ENCODE results near the gene LRMDA.
"Not testable (repeated sequence)": the region's sequence is repeated elsewhere in the genome, so short reads cannot be mapped to it uniquely, and the experiment has no call there.

LRMDA gene

DNA sequence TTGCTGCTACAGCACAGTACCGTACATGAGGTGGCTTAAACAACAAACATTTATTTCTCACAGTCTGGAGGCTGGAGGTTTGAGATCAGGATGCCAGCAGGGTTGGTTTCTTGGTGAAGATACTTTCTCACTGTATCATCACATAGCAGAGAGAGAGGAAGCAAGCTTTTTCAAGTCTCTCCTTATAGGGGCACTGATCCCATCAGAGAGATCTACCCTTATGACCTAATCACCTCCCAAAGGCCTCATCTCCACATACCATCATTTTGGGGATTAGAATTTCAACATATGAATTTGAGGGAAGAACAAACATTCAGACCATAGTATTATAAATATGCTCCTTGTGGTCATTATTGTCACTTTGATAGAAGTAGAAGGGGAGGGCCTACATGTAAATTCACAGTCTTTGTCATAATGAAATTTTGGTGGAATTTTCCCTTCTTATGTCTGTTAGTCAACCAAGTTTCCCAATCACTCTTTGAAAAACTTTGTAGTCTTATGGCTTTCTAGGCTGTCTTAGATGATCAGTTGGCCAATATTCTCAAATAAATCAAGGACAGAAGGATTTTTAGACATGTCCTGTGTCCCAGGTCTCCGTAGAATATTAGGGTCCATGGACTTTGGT lies 606.2 kb downstream of the LRMDA start:
- DNase-seq: no peak

DNA sequence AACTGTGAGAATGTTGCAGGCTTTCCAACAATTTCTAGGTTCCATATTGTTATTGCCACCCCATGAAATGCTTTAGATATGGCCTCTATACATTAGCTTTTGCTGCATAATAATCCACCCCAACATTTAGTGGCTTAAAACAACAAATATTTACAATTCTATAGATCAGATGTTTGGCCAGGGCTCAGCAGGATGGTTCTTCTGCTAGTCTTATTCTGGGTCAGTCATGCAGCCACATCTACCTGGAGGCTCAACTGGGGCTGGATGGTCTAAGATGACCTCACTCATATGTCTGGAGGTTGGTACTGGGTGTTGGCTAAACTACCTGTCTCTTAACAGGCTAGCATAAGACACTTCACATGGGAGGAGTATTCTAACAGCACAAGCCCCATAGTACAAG lies 607.3 kb downstream of the LRMDA start:
- DNase-seq: no peak

DNA sequence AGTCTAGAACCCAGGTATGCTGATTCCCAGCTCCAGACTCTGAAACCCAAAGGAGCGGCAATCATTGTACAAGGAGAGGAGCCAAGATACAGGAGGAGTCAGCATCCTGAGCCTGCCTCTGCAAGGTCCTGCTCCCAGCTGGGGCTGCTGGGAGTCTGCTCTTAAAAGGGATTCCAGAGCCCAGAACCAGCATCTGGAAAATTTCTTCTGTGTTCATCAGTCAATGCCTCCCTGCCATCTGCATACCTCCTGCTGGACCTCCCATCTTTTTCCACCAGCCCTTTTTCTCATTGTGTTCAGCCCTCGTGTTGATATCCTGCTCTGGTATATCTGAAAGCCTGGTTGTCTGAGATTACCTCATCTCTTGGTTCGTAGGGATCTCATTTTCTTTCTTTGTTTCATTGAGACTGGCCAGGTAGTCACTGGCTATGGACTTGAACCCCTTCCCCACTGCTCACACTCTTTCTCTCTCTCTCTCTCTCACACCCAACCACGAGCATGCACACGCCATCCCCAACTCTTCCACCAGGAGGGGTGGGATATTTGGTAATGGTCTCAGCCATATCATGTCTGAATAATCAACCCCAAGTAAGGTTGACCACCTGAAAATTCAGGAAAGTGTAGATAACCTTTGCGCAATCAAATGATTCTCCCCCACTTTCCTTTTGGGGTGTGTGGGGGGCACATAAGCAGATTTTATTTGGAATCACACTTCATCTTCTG lies 608.8 kb downstream of the LRMDA start:
- DNase-seq: peak; percentile 8

DNA sequence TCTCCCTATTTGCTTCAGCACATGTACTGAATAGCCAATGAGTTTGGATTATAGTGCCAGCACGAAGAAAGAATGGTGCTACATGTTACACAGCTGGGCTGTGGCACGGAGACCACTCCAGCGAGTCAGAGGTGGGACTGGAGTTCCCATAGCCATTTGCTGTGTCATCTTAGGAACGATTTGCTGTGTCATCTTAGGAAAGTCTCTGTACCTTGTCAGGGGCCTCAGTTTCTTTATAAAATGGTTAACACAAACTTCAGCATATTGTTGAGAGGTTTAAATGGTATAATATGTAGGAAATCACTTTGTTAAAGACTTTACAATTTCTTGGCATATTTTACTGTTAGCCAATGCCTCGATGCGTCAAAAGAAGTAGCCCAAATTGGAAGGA lies 609.4 kb downstream of the LRMDA start:
- DNase-seq: no peak

DNA sequence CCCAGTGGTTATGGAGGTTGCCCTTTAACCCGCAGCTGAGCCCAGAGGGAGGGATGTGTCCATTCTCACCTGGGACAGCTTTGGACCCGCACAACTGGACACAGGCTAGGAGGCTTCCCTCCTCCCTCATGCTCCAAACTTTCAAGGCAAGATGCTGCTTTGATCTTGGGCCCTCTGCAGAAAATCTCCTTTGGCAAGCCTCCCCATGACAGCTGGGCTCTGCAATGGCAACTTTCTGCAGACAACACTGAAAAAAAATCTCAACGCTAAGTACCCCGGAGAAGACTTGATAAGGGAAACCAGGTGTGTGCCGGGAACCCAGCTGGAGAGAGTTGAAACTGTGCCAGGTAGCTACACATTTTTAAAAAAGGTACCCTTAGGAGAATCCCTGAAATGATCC lies 610.1 kb downstream of the LRMDA start:
- peak; percentile 88 for DNase-seq

DNA sequence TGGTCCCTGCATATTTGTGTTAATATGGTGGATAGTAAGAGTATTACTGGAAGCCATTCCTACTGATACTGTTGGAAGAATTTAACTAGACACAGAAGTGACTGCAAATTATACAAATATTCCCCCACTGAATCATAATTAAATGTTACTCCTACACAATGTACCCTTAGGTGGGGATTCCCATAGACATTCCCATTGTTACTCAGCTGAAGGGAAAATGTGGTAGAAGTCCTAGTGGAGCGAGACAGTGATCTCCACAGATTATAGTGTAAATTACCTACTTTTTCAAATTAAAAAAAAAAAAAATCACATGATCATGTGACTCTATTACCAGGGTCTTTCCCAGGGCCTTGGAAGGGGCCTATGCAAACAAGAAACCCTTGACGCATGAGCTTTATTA lies 611.8 kb downstream of the LRMDA start:
- no peak for DNase-seq

DNA sequence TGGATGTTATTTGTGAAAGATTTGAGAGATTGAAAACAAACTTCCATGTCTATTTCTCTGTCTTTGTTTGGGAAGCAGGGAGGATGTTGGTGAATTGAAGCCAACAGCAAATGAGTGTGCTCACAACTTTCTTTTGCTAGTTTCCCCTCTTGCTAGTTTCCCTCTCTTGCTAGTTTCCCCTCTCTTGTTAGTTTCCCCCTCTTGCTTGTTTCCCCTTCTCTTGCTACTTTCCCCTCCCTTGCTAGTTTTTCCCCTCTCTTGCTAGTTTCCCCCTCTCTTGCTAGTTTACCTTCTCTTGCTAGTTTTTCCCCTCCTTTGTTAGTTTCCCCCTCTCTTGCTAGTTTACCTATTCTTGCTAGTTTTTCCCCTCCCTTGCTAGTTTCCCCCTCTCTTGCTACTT lies 613.3 kb downstream of the LRMDA start:
- no peak for DNase-seq

DNA sequence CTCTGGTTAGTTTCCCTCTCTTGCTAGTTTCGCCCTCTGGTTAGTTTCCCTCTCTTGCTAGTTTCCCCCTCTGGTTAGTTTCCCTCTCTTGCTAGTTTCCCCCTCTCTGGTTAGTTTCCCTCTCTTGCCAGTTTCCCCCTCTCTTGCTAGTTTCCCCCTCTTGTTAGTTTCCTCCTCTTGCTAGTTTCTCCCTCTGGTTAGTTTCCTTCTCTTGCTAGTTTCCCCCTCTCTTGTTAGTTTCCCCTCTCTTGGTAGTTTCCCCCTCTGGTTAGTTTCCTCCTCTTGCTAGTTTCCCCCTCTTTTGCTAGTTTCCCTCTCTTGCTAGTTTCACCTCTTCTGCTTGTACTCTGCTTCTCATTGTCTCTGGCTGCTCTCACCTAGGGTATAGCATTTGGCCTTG lies 613.8 kb downstream of the LRMDA start:
- DNase-seq: no peak

DNA sequence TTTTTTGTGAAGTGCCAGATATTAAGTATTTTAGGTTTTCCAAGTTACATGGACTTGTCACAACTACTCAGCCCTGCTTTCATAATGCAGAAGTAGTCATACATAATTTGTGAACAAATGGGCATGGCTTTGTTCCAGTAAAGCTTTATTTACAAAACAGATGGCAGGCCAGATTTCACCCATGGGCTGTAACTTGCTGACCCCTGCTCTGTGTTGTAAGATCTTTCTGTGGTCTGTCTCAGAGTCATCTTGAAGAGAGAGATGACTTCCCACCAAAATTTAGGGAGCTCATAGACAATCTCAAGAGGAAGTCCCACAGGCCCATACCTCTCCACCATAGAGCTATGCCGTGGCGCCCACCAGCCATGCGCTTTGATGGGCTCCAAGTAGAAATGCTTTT lies 616.1 kb downstream of the LRMDA start:
- DNase-seq: peak; percentile 5

DNA sequence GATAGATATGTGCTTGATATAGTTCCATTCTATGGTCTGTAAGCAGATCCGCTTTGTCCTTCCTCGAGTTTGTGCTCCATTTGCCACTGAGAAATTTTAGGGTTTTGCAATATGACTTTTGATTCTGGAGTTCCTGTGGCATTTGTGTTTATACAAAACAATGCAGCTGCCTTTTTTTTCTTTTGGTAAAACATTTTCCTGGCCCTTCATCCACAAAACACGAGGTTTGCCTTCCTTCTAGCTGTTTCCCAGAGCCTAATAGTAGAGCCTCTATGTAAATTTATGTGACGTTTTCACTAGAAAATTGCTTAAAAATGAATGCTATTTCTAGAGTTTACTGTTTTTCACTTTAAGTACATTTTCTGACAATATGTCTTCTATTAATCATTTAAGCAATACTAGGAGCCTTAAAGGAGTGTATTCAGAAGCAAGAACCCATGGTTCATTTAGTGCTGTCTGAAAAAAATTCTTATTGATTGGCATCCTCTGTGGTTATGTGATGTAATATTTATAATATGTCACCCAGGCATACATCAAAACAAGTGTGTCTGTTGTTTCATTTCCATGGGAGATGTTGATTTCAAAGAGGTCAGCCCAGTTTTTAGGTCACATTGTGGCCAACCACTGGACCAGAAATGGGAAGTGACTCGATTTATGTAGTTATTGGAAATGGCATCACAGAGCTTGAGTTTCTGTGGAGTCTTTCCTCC lies 618.3 kb downstream of the LRMDA start:
- no peak for DNase-seq

DNA sequence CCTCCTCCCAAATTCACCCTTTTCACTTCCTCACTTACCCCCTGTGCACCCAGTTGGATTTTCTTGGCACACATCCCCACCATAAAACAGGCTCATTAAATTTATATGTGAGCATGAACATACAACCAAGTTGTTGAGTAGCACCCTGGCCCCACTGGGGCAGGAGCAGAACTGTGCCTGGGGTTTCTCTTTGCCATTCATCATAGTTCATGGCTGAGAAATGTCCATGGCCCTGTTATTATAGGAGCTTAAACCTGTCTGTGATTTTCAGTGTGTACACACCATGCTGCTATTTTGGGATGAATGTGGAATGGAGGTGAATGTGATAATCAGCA lies 618.8 kb downstream of the LRMDA start:
- DNase-seq: peak; percentile 73

DNA sequence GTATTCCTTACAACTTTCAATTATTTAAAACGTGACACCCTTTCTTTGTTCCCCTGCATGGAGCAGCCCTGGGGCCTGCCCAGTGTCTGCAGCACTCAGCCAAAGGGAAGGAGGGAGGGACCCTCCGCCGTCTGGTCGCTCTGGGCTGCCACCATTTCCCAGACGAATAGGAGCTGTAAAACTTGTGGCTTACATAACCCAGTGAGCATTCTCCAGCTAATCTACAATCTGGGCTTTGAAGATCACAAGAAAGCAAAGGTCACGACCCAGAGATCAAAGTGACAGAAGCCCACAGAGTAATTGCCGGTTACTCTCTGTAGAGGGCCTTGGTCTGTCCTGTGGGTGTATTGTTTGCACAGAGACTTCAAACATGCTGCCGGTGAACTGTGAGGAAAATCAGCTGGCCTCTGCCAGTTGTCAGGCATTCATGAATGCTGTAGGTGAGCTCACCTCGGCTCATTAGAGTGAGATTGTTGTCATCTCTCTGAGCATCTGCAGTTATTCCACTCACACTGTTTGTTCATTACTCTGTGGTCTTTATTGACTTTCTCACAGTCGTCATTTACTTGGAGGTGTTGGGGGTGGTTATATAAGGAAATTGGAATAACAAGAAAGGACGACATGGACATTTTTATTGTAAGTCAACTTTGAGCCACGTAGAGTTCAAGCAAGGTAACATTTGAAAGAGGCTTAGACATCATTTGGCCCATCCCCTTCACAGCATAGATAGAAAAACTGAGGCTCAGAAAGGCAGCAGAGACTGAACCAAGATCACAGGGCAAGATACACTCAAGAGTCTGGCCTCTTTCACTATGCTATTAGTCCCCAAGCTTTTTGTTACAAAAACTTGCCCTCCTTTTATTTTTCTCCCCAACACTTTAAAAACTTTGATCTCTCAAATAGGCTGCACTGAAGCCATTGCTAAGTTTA lies 619.8 kb downstream of the LRMDA start:
- DNase-seq: peak; percentile 92

DNA sequence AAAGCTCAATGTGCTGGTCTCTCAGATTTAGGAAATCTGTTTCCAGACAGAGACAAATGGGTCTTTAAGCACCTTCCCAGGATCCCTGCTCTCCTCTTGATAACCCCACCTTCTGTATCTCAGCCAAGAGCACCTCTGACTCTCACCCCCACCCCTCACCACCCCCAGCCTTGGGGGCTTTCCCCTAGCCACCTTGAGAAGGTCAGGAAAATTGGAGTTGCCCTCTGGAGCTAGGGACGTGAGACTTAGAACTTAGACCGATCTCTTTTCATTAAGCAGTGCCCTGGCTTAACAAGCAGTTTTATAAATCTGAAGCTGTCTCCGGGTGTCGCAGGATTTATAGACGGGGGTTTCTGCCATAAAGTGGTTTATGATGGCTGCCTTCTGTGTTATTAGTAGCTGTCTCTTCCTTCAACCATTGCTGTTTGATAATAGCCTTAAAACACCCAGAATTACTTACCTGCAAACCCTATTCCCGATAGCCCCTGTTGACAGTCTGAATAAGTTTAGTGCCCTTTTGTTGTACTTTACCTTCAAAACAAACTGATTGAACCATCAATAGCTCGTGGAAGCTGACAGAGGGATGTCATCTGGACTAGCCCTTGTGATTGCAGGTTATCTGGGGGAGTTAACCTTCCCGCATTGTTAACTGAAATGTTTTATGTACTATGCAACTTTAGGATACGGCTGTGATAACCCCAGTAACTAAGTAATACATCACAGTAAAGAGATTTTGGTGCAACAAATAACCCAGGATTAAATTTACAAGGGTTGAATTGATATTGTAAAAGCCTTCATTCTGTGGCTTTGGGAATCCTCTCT lies 621.5 kb downstream of the LRMDA start:
- no peak for DNase-seq

DNA sequence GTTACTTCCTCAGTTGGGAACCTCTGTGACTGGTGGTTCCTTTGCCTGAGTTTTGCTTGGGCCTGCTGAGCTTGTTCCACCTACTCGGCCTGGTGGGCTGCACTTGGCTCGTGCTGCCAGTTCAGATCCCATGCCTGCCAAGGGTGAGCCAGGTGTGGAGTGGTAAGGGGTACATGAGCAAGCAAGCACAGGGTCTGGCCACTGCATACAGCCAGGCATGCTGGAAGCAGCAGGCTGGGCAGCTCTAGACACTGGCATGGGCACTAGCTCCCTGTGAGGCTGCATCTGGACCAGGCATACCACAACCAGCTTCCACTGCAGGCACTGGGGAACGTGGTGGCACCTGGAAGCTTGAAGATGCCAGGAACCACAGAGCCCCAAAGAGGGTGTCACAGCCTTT lies 624.0 kb downstream of the LRMDA start:
- no peak for DNase-seq

DNA sequence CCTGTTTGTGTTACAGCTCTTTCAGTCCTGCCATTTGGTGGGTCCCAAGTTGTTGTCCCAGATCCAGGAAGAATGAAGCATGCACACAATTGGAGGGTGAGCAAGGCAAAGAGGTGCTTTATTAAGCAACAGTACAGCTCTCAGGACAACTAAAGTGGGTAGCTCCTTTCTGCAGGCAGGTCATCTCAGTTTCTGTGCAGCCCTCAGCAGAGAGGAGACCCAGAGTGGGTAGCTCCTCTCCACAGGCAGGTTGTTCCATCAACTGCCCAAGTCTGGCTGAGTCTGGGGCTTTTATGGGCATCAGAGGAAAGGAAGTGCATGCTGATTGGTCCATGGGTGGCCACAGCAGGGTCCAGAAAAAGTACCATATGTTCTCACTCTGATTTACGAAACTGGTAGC lies 624.5 kb downstream of the LRMDA start:
- no peak for DNase-seq

DNA sequence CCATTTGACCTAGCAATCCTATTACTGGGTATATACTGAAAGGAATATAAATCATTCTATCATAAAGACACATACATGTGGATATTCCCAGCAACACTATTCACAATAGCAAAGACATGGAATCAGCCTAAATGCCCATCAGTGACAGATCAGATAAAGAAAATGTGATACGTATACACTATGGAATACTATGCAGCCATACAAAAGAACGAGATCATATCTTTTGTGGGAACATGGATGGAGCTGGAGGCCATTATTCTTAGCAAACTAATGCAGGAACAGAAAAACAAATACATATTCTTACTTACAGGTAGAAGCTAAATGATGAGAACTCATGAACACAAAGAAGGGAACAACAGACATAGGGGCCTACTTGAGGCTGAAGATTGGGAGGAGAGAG lies 629.6 kb downstream of the LRMDA start:
- not testable (repeated sequence) for DNase-seq

DNA sequence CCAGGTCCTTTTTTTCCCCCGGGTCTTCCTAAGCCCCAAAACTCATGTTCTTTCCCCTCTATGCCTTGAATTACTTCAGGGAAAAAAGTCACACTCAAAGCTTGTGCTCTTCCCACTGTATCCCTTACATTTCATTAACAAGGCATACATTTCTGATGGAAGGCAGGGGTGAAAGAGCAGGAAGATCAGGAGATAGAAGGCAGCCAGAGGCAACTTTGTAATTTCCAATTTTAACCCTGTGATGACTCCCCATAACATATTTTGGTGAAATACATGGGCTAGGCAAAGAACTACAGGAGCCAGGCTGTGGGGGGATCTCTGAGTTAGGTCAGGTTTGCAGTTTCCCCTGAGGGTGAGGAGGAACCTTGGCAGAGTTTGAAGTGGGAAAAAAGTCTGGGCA lies 635.0 kb downstream of the LRMDA start:
- DNase-seq: no peak

DNA sequence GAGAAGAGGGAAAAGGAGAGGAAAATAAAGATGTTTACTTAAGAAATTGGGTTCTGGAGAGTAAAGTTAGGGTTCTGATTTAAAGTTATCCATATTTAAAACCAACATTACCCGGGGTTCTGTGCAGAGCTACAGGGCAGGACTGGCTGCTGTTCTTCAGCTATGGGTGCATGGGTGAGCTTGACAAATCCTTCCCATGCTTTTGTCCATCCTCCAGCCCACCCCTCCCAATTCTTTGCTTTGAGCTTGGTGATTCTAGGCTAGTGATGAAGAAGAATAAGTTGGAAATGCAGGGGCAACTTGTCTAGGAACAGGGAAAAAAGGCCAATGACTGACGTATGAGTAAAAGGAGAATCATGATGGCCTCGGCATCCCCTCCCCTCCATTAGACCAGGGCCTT lies 636.0 kb downstream of the LRMDA start:
- no peak for DNase-seq

DNA sequence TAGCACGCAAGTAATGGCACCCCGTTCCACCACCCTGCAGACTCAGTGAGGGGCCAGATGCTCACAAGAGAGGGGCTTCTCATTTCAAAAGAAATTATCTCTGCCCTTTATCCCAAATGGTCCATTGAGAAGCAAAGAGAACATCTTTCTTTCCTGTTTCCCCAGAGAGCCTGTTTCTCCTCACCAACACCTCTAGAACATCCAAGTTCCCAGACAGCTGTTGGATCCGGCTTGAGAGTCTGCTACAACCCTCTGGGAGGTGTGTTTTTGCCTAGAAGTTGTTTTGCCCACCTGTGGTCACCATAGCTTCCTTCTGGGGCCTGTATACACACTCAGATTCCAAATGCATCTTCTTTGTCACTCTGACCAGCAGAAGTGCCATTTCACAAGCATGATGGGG lies 637.4 kb downstream of the LRMDA start:
- DNase-seq: no peak

DNA sequence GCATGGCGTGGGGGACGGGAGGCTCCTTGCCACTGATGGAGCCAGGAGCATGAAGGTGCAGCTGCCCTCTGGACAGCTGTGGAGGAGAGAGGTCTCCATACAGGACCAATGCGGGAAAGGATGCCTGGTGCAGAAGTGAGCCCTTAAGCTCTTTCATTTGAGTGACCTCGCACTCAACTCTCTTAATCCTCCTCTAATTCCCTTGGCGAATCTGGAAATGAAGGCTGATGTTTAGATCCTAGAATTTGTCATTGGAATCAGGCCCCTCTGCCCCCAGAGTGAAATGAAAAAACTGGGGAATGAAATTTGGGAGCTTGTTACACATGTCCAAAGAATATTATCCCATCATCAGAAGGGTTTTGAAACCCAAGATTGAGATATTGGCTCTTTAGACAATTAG lies 639.5 kb downstream of the LRMDA start:
- DNase-seq: no peak

DNA sequence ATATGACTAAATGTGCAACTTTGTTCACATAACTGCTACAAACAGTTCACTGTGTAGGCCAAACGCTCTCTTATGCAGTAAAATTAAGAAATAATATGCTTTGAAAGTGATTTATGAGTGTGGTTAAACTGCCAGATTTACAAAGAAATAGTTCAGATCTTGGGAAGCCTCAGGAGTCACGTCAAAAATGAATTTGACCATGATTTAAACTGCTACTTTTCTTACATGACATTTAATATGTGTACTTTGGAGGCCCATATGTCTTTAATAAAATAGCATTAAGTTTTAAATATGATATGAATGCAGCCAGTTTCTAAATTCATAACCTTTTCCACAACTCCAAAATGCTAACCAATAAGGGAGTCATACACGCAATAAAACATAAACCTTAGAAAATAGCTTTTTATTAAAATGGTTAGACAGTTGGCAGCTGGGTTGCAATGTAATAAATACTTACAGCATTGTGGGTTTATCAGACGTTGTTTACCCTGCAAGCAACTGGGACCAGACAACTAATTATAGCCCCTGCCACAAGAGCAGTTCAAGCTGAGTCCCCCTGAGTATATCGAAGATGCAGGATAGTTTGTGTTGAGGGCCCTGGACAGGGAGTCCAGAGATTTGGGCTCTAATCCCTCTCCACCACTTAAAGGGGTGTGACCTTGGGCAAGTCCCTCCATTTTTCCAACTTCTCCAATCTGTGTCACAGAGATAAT lies 640.4 kb downstream of the LRMDA start:
- peak; percentile 80 for DNase-seq

DNA sequence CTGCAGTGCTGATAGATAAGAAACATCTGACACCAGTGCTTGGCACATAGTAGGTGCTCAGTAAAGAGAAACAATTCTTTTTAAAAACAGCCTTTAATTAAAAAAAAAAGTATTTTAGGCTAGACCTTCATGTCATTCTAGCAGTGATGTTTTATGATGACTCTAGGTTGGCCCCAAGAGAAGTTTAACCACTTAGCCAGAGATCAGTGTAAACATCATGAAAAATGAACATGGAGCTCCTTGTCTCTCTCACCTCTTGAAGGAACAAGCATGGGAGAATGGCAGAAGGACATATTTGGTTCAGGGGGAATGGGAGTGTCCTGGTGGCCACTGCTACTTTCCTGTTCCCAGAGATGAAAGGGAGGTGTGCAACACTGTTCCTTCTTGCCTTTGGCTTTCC lies 641.0 kb downstream of the LRMDA start:
- DNase-seq: peak; percentile 24
